ENCODE measurements around the gene CD46. TPM values are rescaled to one million over a fixed set of nuclear protein-coding genes. Genes with fewer than 3 reads are reported as not detected.

Gene CD46
- total RNA-seq, 1 donor from 2014 or later, result 196 TPM

- DNase-seq (ENCODE audit: extremely low read depth, low read depth, low spot score), result no peak
Observed at GRCh38 chr1:207793327-207793726, 41.5 kb downstream of the CD46 start.

GRCh38 chr1:207794861-207795260 is 43.0 kb downstream of the CD46 start:
- DNase-seq (ENCODE audit: extremely low read depth, low read depth, low spot score), result no peak

- peak; percentile 82 for DNase-seq (ENCODE audit: extremely low read depth, low read depth, low spot score)
Observed at GRCh38 chr1:207797229-207797973, 45.5 kb downstream of the CD46 start.

DNA sequence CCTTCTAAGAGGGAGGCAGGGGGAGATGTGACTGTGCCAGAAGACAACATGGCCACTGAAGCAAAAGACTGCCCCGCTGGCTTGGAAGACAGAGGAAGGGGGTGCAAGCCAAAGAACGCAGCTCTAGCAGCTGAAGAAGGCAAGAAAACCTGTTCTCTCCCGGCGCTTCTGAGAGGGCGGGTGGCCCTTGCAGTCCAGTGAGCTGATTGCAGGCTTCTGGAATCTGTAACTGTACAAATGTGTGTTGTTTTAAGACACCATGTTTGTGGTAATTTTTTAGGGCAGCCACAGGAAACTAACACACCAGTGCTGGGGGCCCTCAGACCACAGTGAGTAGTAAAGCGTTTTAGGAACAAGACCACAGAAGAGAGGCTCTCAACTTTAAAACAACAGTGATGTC is 47.0 kb downstream of the CD46 start:
- no peak for DNase-seq (ENCODE audit: extremely low read depth, low read depth, low spot score)

DNA sequence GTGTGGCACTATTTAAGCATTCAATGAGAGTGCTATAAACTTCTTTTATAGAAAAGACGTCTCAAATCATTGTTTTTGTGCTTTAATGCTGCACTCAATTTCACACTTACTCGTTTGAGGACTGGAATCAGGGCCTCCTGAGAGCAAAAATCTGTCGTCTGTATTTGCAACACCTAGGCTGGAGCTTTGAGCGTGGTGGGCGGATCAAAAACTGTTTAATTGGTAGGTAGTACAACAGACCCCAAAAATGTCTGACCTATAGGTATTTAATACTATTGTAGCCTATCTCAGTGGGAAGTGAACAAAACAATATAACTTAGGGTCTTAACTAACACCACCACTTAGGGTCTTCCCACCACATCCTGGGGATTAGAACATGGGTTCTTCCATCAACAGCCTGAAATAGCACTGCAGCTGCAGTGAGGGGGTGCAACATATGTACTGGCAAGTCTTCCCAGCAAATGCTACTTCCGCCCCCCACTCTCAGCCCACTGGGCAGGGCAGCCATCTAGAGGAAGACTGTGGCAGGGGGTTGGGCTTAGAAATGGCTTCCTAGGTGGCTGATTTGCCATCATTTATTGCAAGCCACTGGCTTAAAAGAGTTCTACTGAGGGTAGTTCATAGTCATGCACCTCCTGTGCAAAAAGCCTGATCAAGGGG is 48.3 kb downstream of the CD46 start:
- DNase-seq (ENCODE audit: extremely low read depth, low read depth, low spot score), result no peak

DNA sequence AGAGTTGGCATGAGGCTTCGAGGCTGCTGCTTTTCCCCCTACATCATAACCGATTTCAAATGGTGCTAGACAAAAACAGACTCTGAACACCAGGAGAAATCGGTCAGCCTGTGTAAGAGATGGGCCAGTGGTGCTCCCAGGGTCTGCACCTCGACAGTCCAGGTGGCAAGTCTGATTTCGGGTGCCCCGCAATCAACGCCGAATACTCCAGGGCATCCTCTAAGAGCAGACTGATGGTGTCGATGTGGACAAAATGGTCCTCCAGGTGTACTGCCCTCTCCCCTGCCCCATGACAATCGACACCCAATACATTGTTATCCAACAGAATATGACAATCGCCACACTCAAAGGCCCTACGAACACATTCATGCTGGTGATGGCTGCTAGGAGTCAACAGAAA is 50.0 kb downstream of the CD46 start:
- no peak for DNase-seq (ENCODE audit: extremely low read depth, low read depth, low spot score)

DNA sequence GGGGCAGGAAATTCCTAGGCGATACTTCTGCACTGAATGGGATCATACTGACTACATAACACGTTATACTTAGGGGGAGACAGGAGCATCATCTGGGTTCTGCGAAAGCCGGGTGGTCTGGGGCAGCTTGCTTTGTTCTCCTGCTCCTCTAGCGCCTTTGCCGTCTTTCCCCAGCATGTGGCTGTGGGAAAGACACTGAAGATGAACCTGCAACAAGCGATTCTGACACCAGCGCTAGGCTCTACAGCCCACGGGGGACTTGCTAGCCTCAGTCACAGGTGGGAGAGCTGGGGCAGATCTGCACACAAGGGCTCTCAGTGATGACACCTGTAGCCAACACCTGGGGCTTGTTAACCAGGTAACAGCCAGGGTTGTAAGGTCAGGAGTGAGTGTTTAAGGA is 51.8 kb downstream of the CD46 start:
- DNase-seq (ENCODE audit: extremely low read depth, low read depth, low spot score), result no peak

DNA sequence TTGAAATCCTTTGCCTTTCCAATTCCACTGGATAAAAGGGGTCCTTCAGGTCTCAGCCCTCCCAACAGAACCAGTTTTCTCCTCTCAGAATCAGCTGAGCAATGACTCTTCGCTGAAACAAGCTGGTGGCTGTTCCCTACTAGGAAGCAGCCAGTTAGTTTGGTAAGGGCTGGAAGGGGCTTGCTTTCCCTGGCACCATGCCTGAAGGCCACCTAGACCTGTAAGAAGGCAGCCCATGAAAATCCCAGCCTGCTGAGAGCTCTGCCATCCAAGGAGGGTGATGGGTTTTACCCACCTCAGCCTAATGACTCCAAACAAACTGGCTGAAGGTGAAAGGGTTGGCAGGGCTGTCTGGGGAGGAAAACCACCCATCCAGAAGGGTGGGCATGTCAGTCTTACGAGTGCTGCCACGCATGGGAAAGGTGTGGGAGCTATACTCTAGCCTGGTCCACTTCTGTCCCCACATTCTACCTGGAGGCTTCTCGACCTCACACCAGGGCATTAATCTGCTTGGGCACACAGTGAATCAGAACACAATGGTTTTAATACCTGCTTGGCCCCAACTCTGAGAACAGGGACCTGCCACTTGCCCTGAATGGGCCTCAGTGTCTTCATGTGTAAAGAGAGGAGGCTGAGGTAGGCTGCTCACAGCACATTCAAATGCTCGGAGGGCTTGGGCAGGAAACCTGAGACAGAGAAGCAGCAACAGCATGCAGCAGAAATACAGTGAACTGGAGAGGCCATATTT is 53.0 kb downstream of the CD46 start:
- no peak for DNase-seq (ENCODE audit: extremely low read depth, low read depth, low spot score)

DNA sequence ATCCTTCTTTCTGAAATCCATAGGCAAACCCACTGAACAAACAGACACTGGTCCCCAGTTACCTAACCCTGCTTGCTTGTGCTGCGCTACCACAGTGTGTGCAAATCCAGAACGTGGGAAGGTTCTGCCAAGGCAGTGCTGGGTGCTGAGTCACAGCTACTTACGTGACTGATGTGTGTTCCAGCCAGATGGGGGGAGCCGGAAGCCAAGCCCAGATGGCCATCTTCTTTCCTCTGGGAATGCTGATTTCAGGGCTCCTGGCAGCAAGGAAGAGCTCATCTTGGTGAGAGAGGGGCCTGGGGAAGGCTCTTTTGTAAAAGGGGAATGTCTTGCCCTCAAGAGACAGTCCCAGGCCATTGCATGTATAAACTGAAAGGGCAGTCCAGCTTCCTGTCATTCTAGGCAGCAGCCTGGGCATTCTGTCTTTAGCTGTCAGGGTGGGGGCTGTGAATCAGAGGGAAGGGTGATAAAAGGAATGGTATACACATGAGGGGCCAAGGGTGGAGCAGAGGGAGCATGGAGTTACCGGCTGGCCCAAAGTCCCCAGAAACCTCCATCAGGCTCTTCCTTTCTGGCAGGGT is 54.1 kb downstream of the CD46 start:
- DNase-seq (ENCODE audit: extremely low read depth, low read depth, low spot score), result peak; percentile 75

DNA sequence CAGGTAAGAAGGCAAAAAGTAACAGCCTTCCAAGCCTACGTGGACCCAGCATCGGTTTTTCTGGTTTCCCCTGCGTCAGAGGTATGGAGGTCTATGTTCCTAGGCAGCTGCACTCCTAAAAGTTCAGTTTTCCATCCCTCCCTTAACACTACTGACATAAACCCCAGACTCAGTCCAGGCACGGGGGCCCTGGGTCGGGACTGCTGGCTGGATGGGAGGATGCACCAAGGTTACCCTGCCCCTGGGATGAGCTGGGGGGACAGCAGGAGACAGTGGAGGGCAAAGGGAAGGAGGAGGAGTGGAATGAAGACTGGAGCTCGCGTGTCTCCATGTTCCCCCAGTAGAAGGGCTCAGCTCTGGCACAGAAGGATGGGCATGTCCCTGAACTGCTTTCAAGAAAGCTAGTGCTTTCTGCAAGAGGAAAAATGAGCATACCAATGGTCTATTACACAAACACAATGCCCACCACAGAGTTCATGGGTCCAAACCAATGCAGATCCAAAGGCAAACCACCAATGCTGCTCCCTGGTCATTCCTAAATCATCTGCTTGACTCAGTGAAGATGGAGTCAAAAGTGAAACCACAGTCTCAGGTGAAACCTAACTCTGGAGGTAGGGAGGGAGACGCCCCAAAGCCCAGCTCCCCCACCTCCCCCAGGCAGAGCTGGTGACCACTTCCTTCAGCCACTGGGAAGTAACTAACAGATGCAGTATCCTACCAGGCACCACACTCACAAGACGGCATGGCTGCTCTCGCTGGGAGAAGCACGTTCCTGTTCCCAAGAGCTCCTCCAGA is 54.9 kb downstream of the CD46 start:
- no peak for DNase-seq (ENCODE audit: extremely low read depth, low read depth, low spot score)

GRCh38 chr1:207807326-207807689 is 55.5 kb downstream of the CD46 start:
- DNase-seq (ENCODE audit: extremely low read depth, low read depth, low spot score), result no peak

DNA sequence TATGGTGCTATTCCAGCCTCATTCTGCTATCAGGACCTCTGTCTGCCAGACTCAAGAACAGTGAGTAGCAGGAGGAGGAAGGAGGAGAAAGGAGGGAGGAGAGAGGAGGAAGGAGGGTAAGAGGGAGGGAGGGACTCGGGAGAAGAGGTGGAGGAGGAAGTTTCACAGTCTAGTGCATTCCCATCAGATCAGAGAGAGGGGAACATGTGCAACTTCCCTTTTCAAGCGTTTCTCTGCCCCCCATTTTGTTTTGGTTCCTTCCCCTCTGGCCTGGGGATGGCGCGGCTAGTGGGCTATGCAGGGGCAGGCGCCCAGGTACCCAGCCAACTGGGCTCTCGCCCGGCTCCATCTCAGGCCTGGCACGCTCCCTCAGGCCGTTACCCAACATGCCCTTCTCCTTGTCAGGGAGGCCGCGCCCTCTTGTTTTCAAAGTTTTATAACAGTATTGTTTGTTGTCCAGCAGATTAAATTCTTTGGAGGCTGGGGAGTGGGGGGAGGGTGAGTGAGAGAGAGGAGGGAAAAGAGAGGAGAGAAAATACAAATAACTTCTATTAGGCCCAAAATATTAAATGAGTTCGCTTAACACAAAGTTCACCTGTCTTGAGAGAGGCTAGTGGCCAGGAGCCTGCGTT is 56.0 kb downstream of the CD46 start:
- DNase-seq (ENCODE audit: extremely low read depth, low read depth, low spot score), result no peak

DNA sequence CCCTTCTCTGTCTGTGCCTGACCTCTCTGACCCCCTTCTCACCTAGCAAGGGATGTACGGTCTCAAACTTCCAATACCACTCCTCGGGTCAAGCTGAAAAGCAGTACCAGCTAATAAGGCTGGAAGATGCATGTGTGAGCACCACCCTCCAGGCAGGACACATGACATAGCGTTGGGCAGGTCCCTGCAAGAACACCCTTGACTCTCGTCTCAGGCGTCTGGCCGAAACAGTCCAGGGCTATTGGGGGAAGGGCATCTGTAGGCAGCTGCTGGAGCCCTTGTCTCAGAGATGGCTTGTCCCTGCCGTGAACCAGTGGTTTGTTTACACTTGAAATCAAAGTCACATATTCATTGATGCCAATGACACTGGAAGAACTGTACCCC is 56.5 kb downstream of the CD46 start:
- DNase-seq (ENCODE audit: extremely low read depth, low read depth, low spot score), result no peak

GRCh38 chr1:207808911-207809555 is 57.2 kb downstream of the CD46 start:
- no peak for DNase-seq (ENCODE audit: extremely low read depth, low read depth, low spot score)

DNA sequence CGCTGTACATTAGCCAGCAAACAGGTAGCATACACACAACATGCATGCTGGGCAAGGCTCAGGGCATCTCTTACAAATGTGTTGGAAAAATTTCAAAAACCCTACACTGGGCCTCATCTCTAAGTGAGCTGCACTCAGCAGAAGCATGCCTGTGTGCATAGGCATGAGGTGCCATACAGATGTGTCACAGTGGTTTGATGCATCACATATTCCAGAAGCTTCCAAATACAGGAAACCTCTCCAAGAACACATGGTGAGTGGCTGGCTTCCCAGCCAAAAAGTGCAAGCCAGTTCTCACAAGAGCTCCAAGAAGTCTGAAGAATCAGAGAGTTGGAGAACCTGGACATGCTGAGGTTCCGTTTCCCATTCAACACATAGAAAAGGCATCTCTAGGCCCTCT is 58.3 kb downstream of the CD46 start:
- no peak for DNase-seq (ENCODE audit: extremely low read depth, low read depth, low spot score)

- no peak for DNase-seq (ENCODE audit: extremely low read depth, low read depth, low spot score)
Observed at GRCh38 chr1:207810606-207811295, 58.9 kb downstream of the CD46 start.

DNA sequence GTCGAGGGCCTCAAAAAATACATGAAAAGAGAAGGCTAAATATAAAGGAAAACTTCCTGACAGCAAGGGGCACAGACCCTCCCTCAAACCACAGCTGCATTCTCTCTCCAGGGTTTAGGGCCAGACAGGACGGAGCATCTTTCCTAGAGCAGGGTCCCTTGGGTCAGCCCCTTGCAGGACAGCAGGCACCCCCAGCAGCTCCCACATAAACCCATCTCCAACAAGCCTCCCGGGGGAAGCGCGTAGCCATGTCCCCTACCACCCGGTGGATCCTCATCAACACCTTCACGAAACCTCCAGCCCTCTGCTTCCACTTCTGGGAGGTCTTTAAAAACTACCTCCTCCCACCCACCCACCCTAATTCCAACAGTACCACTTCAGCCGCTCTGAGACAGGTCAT is 59.5 kb downstream of the CD46 start:
- DNase-seq (ENCODE audit: extremely low read depth, low read depth, low spot score), result no peak

- DNase-seq (ENCODE audit: extremely low read depth, low read depth, low spot score), result no peak
Observed at GRCh38 chr1:207811920-207812720, 60.3 kb downstream of the CD46 start.
